GM12875 (cell line): Measurements from ENCODE around the gene ZNF469.

ENCODE experiments used
- H3K4me3 ChIP-seq: one replicate; pipeline ENCODE4 v1.5.1; 2011; ENCODE audit warnings: low read depth, low read length, control low read depth
- CTCF ChIP-seq: IDR thresholded peaks from 2 replicates; pipeline ENCODE4 v1.5.1; 2011; ENCODE audit warnings: low read depth, mild to moderate bottlenecking, control low read depth, inconsistent platforms, low read length, moderate library complexity, borderline replicate concordance; ENCODE audit not compliant: insufficient read depth

Gene ZNF469

GRCh38 chr16:88353691-88354090 is 29.1 kb upstream of the ZNF469 start:
- H3K4me3 ChIP-seq: no peak overlapping the region
- TF ChIP-seq CTCF: no peak

- no peak for TF ChIP-seq CTCF
Measured at GRCh38 chr16:88354229-88355092, 28.3 kb upstream of the ZNF469 start.

GRCh38 chr16:88355093-88355388 is 27.7 kb upstream of the ZNF469 start:
- no peak for TF ChIP-seq CTCF
- no peak overlapping the region for H3K4me3 ChIP-seq

More at GRCh38 chr16:88354229-88355092, 28.3 kb upstream of the ZNF469 start:
- no peak overlapping the region for H3K4me3 ChIP-seq

GRCh38 chr16:88355389-88356123 is 27.2 kb upstream of the ZNF469 start:
- H3K4me3 ChIP-seq: no peak overlapping the region
- TF ChIP-seq CTCF: no peak

- H3K4me3 ChIP-seq: no peak overlapping the region
- TF ChIP-seq CTCF: no peak
Measured at GRCh38 chr16:88356124-88356726, 26.5 kb upstream of the ZNF469 start.

- no peak overlapping the region for H3K4me3 ChIP-seq
- no peak for TF ChIP-seq CTCF
Measured at GRCh38 chr16:88356727-88357199, 26.0 kb upstream of the ZNF469 start.
